ENCODE data around the gene DENND4B.

DENND4B gene

DNA sequence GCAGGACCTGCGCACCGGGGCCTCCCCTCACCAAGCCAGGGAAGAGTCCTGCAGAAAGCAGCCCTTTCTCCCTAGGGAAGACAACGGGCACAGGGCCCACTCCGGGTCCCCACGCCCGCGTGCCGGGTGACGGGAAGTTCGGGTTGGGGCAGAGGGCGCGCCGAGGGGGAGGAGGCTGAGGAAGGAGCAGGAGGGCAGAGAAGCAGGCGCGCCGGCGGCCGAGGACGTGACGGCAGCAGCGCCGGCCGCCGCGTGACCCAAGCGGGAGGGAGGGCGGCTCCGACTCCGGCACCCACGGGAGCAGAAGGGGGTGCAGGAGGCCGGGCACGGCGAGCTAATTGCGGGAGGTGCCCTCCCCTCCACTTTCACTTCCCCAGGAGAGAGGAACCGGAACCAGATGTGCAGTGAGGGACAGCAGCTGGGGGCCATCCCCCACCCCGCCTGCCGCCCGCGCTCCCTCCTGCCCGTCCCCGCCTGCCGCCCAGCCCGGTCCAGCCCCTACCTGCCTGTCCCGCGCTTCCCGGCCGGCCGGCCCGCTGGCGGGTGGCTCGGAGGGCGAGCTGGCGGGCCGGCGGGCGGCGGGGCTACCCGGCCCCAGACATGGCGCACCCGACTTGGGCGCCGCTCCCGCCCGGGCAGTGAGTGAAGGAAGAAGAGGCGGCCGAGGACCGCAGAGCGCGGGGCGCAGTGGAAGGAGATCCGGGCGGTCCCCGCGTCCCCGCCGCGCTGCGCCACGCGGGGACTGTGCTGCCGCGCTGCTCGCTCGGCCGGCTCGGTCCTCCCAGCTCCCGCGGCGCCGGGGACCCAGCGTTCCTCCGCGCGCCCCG lies 510 bp downstream of the DENND4B start:
- peak overlapping the region; percentile 74 for H3K4me3 ChIP-seq (ENCODE audit: low read length)
- TF ChIP-seq, protein P1, sequence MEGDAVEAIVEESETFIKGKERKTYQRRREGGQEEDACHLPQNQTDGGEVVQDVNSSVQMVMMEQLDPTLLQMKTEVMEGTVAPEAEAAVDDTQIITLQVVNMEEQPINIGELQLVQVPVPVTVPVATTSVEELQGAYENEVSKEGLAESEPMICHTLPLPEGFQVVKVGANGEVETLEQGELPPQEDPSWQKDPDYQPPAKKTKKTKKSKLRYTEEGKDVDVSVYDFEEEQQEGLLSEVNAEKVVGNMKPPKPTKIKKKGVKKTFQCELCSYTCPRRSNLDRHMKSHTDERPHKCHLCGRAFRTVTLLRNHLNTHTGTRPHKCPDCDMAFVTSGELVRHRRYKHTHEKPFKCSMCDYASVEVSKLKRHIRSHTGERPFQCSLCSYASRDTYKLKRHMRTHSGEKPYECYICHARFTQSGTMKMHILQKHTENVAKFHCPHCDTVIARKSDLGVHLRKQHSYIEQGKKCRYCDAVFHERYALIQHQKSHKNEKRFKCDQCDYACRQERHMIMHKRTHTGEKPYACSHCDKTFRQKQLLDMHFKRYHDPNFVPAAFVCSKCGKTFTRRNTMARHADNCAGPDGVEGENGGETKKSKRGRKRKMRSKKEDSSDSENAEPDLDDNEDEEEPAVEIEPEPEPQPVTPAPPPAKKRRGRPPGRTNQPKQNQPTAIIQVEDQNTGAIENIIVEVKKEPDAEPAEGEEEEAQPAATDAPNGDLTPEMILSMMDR (IDR thresholded peaks at IDR 0.05; ENCODE audit: insufficient read depth, low read depth, low read length, missing control alignments), result no peak
- peak; percentile 71 for DNase-seq (ENCODE audit: low read depth)

DNA sequence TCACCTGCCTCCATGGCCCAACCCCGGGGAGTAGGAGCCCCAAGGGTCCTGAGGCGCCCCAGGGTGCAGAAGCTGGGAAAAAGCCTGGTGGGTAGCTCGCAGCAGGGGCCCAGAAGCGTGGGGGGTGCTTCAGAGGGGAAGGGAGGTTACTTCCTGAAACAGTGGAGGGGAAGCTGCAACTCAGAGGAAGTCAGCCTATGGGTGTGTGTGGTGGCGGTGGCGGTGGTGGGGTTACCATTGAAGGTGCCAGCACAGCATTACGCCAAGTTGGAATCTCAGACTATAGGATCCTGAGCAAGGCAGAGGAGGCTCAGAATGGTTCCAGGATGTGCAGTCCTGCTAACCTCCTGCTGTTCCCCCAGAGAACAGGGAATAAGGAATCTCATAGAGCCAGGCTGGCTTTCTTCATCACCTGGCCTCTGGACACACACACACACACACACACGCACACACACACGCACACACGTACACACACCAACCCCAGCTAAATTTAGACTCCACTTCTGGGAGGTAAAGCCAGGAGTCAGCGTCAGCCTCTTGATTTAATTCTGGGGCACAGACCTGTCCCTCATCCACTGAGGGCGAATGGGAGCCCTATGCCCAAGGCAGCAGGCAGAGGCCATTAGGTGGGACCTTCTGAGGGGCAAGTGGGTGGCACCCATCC lies 1.3 kb downstream of the DENND4B start:
- peak overlapping the region; percentile 74 for H3K4me3 ChIP-seq (ENCODE audit: low read length)
- TF ChIP-seq, protein P1 (IDR thresholded peaks at IDR 0.05; ENCODE audit: insufficient read depth, low read depth, low read length, missing control alignments), result no peak
- DNase-seq (ENCODE audit: low read depth), result peak; percentile 54

DNA sequence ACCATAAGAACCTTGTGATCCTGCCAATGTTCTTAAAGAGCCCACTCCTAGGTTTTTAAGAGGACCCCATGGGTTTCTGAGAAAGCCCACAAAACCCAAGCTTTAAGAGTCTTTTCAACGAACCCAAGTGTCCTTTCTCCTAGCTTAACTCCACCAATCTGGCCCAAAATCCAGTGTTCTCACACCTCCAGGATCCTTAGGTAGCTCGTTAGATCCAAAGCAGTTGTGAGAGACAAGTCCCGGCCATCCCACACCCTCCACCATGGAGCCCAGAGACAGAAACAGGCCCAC lies 1.7 kb downstream of the DENND4B start:
- TF ChIP-seq, protein P1 (IDR thresholded peaks at IDR 0.05; ENCODE audit: insufficient read depth, low read depth, low read length, missing control alignments), result no peak
- H3K4me3 ChIP-seq (ENCODE audit: low read length), result no peak overlapping the region
- no peak for DNase-seq (ENCODE audit: low read depth)

DNA sequence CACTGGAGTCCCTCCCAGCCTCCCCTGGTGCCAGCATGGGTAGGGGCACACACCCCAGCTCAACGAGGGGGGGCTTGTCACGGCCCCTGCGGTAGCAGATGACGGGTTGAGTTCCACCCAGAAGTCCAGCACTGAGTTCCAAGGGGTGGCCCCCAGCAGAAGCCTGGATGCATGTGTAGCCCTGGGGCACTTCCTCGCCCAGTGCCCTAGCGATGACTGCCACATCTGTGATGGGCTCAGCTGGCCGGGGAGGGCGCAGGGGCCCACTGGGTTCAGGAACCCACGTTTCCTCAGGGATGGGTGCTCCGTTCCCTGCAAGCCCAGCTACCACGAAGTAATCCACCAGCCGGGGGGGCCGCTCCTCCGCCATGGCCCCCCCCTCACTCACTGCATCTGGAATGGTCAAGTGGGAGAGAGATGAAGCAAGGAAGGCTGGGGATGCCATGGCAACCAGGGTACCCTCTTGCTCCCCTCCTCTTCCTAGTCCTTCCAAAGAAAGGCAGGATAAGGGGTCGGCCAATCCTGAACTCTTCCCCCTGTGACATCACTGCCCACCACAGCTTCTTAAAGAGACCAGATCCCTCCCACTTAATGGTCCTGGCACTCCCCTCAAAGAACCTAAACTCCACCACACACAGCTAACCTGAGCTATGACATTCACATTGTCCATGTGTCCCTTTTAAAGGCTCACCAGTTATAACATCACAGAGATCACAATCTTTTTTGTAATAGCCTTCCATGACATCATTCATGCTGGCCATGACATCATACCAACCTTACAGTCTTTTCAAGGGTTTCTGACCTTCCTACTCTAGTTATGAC lies 2.3 kb downstream of the DENND4B start:
- no peak overlapping the region for H3K4me3 ChIP-seq (ENCODE audit: low read length)
- TF ChIP-seq, protein P1 (IDR thresholded peaks at IDR 0.05; ENCODE audit: insufficient read depth, low read depth, low read length, missing control alignments), result no peak
- no peak for DNase-seq (ENCODE audit: low read depth)

DNA sequence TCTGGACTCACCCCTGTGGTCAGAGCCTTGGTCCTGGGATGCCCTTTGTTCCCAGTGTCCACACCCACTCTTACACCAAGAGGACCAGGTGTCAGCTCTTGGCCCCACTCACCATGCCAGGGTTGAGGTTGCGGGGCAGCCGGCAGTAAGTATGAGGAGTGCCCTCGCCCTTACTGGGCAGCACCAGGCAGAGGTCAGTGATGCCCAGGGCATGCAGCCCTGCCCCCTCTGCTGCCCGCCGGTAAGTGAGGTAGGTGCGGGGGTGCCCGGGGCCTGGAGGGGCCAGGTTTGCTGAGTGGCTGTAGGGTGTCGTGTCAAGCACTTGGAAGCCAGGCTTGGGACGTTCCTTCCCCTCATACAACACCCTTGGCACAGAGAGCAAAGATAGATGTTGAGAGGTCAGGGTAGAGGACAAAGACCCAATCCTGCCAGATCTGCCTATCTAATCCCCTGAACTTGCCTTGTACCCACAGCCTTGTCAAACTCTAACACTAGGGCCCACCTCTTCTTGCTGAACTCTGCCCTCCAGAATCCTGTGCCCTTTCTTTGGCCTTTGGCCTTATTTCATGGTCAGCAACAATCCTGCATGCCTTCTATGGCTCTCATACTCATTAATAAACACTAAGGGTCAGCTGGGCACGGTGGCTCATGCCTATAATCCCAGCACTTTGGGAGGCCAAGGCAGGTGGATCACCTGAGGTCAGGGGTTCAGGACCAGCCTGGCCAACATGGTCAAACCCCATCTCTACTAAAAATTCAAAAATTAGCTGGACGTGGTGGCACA lies 3.6 kb downstream of the DENND4B start:
- H3K4me3 ChIP-seq (ENCODE audit: low read length), result no peak overlapping the region
- TF ChIP-seq, protein P1 (IDR thresholded peaks at IDR 0.05; ENCODE audit: insufficient read depth, low read depth, low read length, missing control alignments), result no peak
- DNase-seq (ENCODE audit: low read depth), result no peak
